K562 (cell line): Measurements from ENCODE around the gene ANKRD10. TPM values are rescaled to one million over a fixed set of nuclear protein-coding genes. Genes with fewer than 3 reads are reported as not detected.

Source experiments
- CBX1 ChIP-seq: sonication (generic); IDR thresholded peaks from 2 replicates; pipeline ENCODE4 v1.6.1; 2016; ENCODE audit warnings: antibody characterized with exemption, low read depth, mild to moderate bottlenecking
- CREM ChIP-seq: IDR thresholded peaks from 2 replicates; pipeline ENCODE4 v1.6.1; 2014; ENCODE audit warnings: antibody characterized with exemption, low read depth
- ELF4 ChIP-seq: fragments of 450-650 bp; formaldehyde crosslinking; IDR thresholded peaks from 2 replicates; pipeline ENCODE4 v1.4.0; 2022; ENCODE audit warnings: missing genetic modification characterization
- FOXK1 ChIP-seq: sonication (generic); formaldehyde crosslinking; IDR thresholded peaks from 2 replicates; pipeline ENCODE4 v1.8.0; 2022; ENCODE audit warnings: missing genetic modification reagents, mild to moderate bottlenecking, borderline replicate concordance
- GTF2A2 ChIP-seq: IDR thresholded peaks from 2 replicates; pipeline ENCODE4 v1.6.1; 2016; ENCODE audit warnings: mild to moderate bottlenecking, missing genetic modification characterization, missing compliant biosample characterization
- NBN ChIP-seq: fragments of 450-650 bp; IDR thresholded peaks from 2 replicates; pipeline ENCODE4 v1.6.1; 2016; ENCODE audit warnings: low read depth, mild to moderate bottlenecking
- SIX5 ChIP-seq, 2 experiments: IDR thresholded peaks; 2 replicates each; pipeline ENCODE4 v1.6.1; 2011; ENCODE audit warnings: low read length in 2 of 2, borderline replicate concordance in 1 of 2, low read depth in 1 of 2, mild to moderate bottlenecking in 1 of 2, moderate library complexity in 1 of 2; ENCODE audit not compliant: insufficient read depth in 1 of 2
- SOX6 ChIP-seq: fragments of 450-650 bp; IDR thresholded peaks from 2 replicates; pipeline ENCODE4 v1.6.1; 2014; ENCODE audit warnings: mild to moderate bottlenecking
- SPI1 ChIP-seq: IDR thresholded peaks from 2 replicates; pipeline ENCODE4 v1.6.1; 2011; ENCODE audit warnings: low read depth, low read length, control low read depth, borderline replicate concordance
- TAL1 ChIP-seq: fragments of 450-650 bp; IDR thresholded peaks from 2 replicates; pipeline ENCODE4 v1.6.1; 2016; ENCODE audit warnings: mild to moderate bottlenecking
- WHSC1 ChIP-seq: IDR thresholded peaks from one replicate; pipeline ENCODE4 v1.6.1; 2012; ENCODE audit warnings: low read length, control low read depth, inconsistent platforms
- ZNF224 ChIP-seq: sonication (generic); formaldehyde crosslinking; IDR thresholded peaks from 2 replicates; pipeline ENCODE4 v1.8.0; 2022; ENCODE audit warnings: mild to moderate bottlenecking, missing genetic modification reagents
- ZNF23 ChIP-seq: fragments of 250-450 bp; sonication (Bioruptor Pico); IDR thresholded peaks from 2 replicates; pipeline ENCODE4 v1.4.0; 2020; ENCODE audit warnings: mild to moderate bottlenecking
- ZNF253 ChIP-seq: fragments of 250-450 bp; sonication (Bioruptor Pico); conservative IDR thresholded peaks from 2 replicates; pipeline ENCODE4 v1.6.1; 2021; ENCODE audit warnings: mild to moderate bottlenecking
- polyA plus RNA-seq, 8 experiments: library from polyadenylated mRNA; depleted of rRNA in 4 of 8; stranded (reverse) in 5 of 8; unstranded in 3 of 8; fragments of >200 nt; fragmentation: Nextera tagmentation in 2 of 8; fragmentation: Illumina TruSeq in 1 of 8; extraction: Ambion mirVana in 2 of 8; extraction: Trizol in 1 of 8; gene quantifications; 2 replicates each; pipeline versions ENCODE4 v1.2.1 to v1.2.3, GENCODE V29; 2011 to 2014; ENCODE audit warnings: inconsistent platforms in 1 of 8, missing spikeins in 1 of 8
- total RNA-seq, 7 experiments: library from RNA; depleted of rRNA in 6 of 7; stranded (reverse); fragments of >200 nt in 6 of 7; fragmentation: Illumina TruSeq in 2 of 7; extraction: Trizol in 2 of 7; gene quantifications; 2 replicates each; pipeline versions ENCODE4 v1.2.1 to v1.2.3, GENCODE V29; 2011 to 2021; ENCODE audit warnings: low replicate concordance in 1 of 7
- TF ChIP-seq, protein P1 (sequence below): sonication (generic); formaldehyde crosslinking; IDR thresholded peaks from 2 replicates; pipeline ENCODE4 v1.8.1; 2023; ENCODE audit warnings: mild to moderate bottlenecking, missing genetic modification reagents, moderate library complexity
- TF ChIP-seq, protein P2 (sequence below): fragments of 450-650 bp; IDR thresholded peaks from 2 replicates; pipeline ENCODE4 v1.6.1; 2016; ENCODE audit warnings: low read depth

The ANKRD10 gene
- total and polyA plus RNA-seq, 9 of the 15 experiments (the other 6 are each of a cell fraction or from before 2014, with no cell fraction given): 21.7 to 183 (median 45.0) TPM

DNA sequence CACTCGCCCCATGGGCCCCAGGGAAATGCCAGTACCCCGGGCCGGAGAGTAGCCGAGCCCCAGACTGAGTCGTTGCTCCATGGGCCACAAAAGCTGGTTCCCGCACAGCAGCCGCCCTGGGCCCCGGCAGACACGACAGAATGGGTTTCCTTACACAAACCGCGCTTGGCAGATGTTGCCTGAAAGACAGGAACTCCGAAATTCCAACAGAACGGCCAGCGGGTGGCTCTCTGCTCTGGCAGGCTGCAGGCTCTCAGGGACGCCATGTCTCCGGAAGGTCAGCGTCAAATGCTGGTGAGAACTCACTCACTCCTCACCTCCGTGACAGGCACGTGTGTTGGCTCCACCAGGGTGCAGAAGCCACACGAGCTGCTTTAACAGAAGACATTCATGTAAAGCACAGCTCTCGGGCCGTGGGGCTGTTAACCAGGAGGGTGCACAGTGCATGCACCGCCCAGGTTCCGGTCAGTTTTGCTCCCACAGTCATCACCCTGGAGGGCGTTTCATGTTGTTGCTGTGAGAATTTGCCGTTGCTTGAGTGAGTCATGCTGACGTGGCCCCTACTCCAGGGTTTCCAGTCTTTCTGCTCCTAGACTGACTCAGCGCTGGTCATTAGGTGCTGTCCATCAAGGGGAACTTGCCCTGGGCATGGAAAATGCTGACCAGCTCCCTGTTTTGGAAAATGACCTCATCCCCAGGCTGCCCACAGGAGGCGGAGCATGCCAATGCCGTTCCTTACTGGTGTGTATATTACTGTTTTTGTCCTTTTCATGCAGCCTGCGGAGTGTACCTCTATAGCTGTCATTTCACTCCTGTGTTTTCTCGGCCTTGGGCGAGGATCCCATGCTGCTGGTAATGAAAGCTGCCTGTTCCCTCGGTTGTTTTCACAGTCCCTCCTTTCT, 44.8 kb downstream of the ANKRD10 start (continued):
- TF ChIP-seq ZNF23 (CRISPR knock-in tag) (no peak), ELF4 (CRISPR knock-in tag) (0 out of 2 replicates have a peak, but pooled peaks have one; percentile 12), GTF2A2 (no peak), ZNF224 (CRISPR knock-in tag) (no peak), CBX1 (peak; percentile 52; the same call in 1 of the 2 replicates), WHSC1 (no peak), FOXK1 (CRISPR knock-in tag) (peak; percentile 10), NBN (peak; percentile 84; the same call in 1 of the 2 replicates), SOX6 (peak; percentile 81), CREM (peak; percentile 91), TAL1 (no peak), ZNF253 (no peak), SIX5 (IDR thresholded peaks at IDR 0.05; ENCODE audit: borderline replicate concordance in 1 of 2, insufficient read depth in 1 of 2, low read depth in 1 of 2, low read length in 2 of 2) (no peak), SPI1 (no peak)
- TF ChIP-seq, protein P1, sequence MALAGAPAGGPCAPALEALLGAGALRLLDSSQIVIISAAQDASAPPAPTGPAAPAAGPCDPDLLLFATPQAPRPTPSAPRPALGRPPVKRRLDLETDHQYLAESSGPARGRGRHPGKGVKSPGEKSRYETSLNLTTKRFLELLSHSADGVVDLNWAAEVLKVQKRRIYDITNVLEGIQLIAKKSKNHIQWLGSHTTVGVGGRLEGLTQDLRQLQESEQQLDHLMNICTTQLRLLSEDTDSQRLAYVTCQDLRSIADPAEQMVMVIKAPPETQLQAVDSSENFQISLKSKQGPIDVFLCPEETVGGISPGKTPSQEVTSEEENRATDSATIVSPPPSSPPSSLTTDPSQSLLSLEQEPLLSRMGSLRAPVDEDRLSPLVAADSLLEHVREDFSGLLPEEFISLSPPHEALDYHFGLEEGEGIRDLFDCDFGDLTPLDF (CRISPR knock-in tag): peak; percentile 48; the same call in 1 of the 2 replicates
- TF ChIP-seq, protein P2, sequence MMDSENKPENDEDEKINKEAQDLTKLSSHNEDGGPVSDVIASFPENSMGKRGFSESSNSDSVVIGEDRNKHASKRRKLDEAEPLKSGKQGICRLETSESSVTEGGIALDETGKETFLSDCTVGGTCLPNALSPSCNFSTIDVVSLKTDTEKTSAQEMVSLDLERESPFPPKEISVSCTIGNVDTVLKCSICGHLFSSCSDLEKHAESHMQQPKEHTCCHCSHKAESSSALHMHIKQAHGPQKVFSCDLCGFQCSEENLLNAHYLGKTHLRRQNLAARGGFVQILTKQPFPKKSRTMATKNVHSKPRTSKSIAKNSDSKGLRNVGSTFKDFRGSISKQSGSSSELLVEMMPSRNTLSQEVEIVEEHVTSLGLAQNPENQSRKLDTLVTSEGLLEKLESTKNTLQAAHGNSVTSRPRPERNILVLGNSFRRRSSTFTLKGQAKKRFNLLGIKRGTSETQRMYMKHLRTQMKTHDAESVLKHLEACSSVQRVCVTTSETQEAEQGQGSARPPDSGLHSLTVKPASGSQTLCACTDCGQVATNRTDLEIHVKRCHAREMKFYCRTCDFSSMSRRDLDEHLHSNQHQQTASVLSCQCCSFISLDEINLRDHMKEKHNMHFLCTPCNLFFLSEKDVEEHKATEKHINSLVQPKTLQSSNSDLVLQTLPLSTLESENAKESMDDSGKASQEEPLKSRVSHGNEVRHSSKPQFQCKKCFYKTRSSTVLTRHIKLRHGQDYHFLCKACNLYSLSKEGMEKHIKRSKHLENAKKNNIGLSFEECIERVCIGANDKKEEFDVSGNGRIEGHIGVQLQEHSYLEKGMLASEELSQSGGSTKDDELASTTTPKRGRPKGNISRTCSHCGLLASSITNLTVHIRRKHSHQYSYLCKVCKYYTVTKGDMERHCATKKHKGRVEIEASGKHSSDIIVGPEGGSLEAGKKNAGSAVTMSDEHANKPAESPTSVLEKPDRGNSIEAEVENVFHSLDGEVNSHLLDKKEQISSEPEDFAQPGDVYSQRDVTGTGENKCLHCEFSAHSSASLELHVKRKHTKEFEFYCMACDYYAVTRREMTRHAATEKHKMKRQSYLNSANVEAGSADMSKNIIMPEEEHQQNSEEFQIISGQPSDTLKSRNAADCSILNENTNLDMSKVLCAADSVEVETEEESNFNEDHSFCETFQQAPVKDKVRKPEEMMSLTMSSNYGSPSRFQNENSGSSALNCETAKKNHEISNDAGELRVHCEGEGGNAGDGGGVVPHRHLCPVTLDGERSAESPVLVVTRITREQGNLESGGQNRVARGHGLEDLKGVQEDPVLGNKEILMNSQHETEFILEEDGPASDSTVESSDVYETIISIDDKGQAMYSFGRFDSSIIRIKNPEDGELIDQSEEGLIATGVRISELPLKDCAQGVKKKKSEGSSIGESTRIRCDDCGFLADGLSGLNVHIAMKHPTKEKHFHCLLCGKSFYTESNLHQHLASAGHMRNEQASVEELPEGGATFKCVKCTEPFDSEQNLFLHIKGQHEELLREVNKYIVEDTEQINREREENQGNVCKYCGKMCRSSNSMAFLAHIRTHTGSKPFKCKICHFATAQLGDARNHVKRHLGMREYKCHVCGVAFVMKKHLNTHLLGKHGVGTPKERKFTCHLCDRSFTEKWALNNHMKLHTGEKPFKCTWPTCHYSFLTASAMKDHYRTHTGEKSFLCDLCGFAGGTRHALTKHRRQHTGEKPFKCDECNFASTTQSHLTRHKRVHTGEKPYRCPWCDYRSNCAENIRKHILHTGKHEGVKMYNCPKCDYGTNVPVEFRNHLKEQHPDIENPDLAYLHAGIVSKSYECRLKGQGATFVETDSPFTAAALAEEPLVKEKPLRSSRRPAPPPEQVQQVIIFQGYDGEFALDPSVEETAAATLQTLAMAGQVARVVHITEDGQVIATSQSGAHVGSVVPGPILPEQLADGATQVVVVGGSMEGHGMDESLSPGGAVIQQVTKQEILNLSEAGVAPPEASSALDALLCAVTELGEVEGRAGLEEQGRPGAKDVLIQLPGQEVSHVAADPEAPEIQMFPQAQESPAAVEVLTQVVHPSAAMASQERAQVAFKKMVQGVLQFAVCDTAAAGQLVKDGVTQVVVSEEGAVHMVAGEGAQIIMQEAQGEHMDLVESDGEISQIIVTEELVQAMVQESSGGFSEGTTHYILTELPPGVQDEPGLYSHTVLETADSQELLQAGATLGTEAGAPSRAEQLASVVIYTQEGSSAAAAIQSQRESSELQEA: no peak
